HG03039 (cell line): ENCODE data around the gene TBL3.
A peak's percentile ranks its signal among the peaks of the same experiment; 100 is the strongest.
"Not testable (repeated sequence)": the region's sequence is repeated elsewhere in the genome, so short reads cannot be mapped to it uniquely, and the experiment has no call there.

Source experiments
- ATAC-seq: cut with Tn5 transposase; IDR thresholded peaks from one replicate; pipeline ENCODE4 v1.9.1; 2021; ENCODE audit warnings: mild to moderate bottlenecking, moderate library complexity; ENCODE audit not compliant: unreplicated experiment

The TBL3 gene

GRCh38 chr16:1942810-1943726 lies 28.8 kb upstream of the TBL3 start, which contains the start of gene MSRB1:
MSRB1 (minus strand) TSS chr16:1943199; CDS start chr16:1943156, 43 bp downstream.
- ATAC-seq = peak; percentile 81

GRCh38 chr16:1944612-1945199 lies 27.1 kb upstream of the TBL3 start:
- ATAC-seq = no peak

GRCh38 chr16:1945559-1946391 lies 26.1 kb upstream of the TBL3 start:
- ATAC-seq = no peak

- no peak for ATAC-seq
These were observed 25.1 kb upstream of the TBL3 start for GRCh38 chr16:1946495-1947368.

- ATAC-seq = no peak
These were observed 24.5 kb upstream of the TBL3 start for GRCh38 chr16:1947369-1947670.

- no peak for ATAC-seq
These were observed 22.3 kb upstream of the TBL3 start for GRCh38 chr16:1949507-1949906.

GRCh38 chr16:1950047-1950446 lies 21.8 kb upstream of the TBL3 start:
- ATAC-seq = no peak

- no peak for ATAC-seq
These were observed 21.3 kb upstream of the TBL3 start for GRCh38 chr16:1950559-1950958.

- ATAC-seq = no peak
These were observed 18.1 kb upstream of the TBL3 start for GRCh38 chr16:1953734-1954133.

- not testable (repeated sequence) for ATAC-seq
These were observed 14.3 kb upstream of the TBL3 start for GRCh38 chr16:1957434-1958142.

- not testable (repeated sequence) for ATAC-seq
These were observed 13.7 kb upstream of the TBL3 start for GRCh38 chr16:1958143-1958491.

GRCh38 chr16:1958715-1959268 lies 13.1 kb upstream of the TBL3 start:
- ATAC-seq = no peak

- peak; percentile 63 for ATAC-seq
These were observed 12.4 kb upstream of the TBL3 start, which contains the start of gene NDUFB10 for GRCh38 chr16:1959269-1960039. NDUFB10 (plus strand) TSS chr16:1959538; CDS start chr16:1959625, 87 bp downstream.

GRCh38 chr16:1960665-1961630 lies 10.9 kb upstream of the TBL3 start:
- ATAC-seq = no peak

GRCh38 chr16:1961651-1962067 lies 10.2 kb upstream of the TBL3 start:
- no peak for ATAC-seq

- not testable (repeated sequence) for ATAC-seq
These were observed 9.4 kb upstream of the TBL3 start for GRCh38 chr16:1962161-1963153.
